ENCODE data around the gene KCNQ1. TPM values are rescaled to one million over a fixed set of nuclear protein-coding genes. Genes with fewer than 3 reads are reported as not detected.

KCNQ1 gene
- total and polyA plus RNA-seq, 2 of the 13 experiments (the other 11 are each of a cell fraction or from before 2014, with no cell fraction given): 0.02 to 0.08 TPM

- no peaks in the 10 kb centered on the region for H3K9me3 ChIP-seq (ENCODE audit: low read length)
- H3K4me1 ChIP-seq (ENCODE audit: insufficient read depth, low read length): no peaks in the 10 kb centered on the region
- CTCF ChIA-PET (ENCODE audit: low intra/inter-chr PET ratio, low total read pairs): no interaction called here
- H2AFZ ChIP-seq (ENCODE audit: low read length): no peak overlapping the region
- in situ Hi-C loops (cut with HindIII; ENCODE audit: extremely low pct_ligation_motif_present, low pct_unique_long_range_greater_than_20kb) (no loop called here), intact Hi-C loops (cut with micrococcal nuclease; ENCODE audit: unreplicated experiment) (no loop called here)
- no peak overlapping the region for H3K9ac ChIP-seq (ENCODE audit: insufficient read depth, low read depth, low read length)
- TF ChIP-seq ZSCAN31 (CRISPR knock-in tag; IDR thresholded peaks at IDR 0.05; ENCODE audit: low read depth): no peak
- TF ChIP-seq ZNF414 (CRISPR knock-in tag; IDR thresholded peaks at IDR 0.05): no peak
- no peak for TF ChIP-seq SP2 (CRISPR knock-in tag; IDR thresholded peaks at IDR 0.05)
- no peak for TF ChIP-seq ZNF552 (CRISPR knock-in tag; IDR thresholded peaks at IDR 0.05; ENCODE audit: borderline replicate concordance)
- no peak for TF ChIP-seq MZF1 (CRISPR knock-in tag; IDR thresholded peaks at IDR 0.05; ENCODE audit: borderline replicate concordance)
- no peak for TF ChIP-seq ZNF720 (CRISPR knock-in tag; IDR thresholded peaks at IDR 0.05)
- TF ChIP-seq STAT6 (CRISPR knock-in tag; IDR thresholded peaks at IDR 0.05; ENCODE audit: borderline replicate concordance): no peak
- no peaks in the 10 kb centered on the region for H3K36me3 ChIP-seq (replicated peaks in 1 of 2; ENCODE audit: control insufficient read depth in 1 of 2, insufficient read depth in 2 of 2, low read length in 2 of 2)
- H3K27ac ChIP-seq (ENCODE audit: extremely low read length, insufficient read depth, low read length): no peak overlapping the region
- POLR2A ChIA-PET: no interaction called here
- no peak overlapping the region for H3K4me3 ChIP-seq (replicated peaks in 1 of 3; ENCODE audit: insufficient read depth in 1 of 3, low read depth in 2 of 3, low read length in 3 of 3)
- no peak for ATAC-seq
- no peak overlapping the region for H3K4me2 ChIP-seq (ENCODE audit: low read depth, low read length)
- DNase-seq (ENCODE audit: low spot score): no peak
- H4K20me1 ChIP-seq (ENCODE audit: insufficient read depth, low read length): no peaks in the 10 kb centered on the region
- no peak for FAIRE-seq
- BruUV-seq (replicated peaks): no TSS peak
- peaks cover 25 to 71% of the 10 kb centered on the region in 2 experiments for H3K27me3 ChIP-seq (ENCODE audit: control insufficient read depth in 1 of 2, insufficient read depth in 2 of 2, low read length in 2 of 2)
- no peaks in the 10 kb centered on the region for H3K79me2 ChIP-seq (ENCODE audit: insufficient read depth, low read length)
- WGBS (ENCODE audit: low lambda C conversion rate): no CpG with 5 or more reads among the region's 15 CpGs
Measured at GRCh38 chr11:2451336-2451735, 6.5 kb downstream of the KCNQ1 start.

Measured in HepG2 (cell line).